NCI-H2196 (cell line): ENCODE results near the gene ATP6AP1.
A peak's percentile ranks its signal among the peaks of the same experiment; 100 is the strongest.
"Not testable (repeated sequence)": the region's sequence is repeated elsewhere in the genome, so short reads cannot be mapped to it uniquely, and the experiment has no call there.

Experiments
- DNase-seq: peaks from one replicate; lab custom pipeline; 2025; ENCODE audit not compliant: unreplicated experiment; lab: John Stamatoyannopoulos, UW

The ATP6AP1 gene, protein sequence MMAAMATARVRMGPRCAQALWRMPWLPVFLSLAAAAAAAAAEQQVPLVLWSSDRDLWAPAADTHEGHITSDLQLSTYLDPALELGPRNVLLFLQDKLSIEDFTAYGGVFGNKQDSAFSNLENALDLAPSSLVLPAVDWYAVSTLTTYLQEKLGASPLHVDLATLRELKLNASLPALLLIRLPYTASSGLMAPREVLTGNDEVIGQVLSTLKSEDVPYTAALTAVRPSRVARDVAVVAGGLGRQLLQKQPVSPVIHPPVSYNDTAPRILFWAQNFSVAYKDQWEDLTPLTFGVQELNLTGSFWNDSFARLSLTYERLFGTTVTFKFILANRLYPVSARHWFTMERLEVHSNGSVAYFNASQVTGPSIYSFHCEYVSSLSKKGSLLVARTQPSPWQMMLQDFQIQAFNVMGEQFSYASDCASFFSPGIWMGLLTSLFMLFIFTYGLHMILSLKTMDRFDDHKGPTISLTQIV

GRCh38 chrX:154428176-154429171, at the start of gene ATP6AP1:
ATP6AP1 (plus strand) TSS chrX:154428677; CDS start chrX:154428693, 16 bp downstream.
- DNase-seq = peak; percentile 86

DNA sequence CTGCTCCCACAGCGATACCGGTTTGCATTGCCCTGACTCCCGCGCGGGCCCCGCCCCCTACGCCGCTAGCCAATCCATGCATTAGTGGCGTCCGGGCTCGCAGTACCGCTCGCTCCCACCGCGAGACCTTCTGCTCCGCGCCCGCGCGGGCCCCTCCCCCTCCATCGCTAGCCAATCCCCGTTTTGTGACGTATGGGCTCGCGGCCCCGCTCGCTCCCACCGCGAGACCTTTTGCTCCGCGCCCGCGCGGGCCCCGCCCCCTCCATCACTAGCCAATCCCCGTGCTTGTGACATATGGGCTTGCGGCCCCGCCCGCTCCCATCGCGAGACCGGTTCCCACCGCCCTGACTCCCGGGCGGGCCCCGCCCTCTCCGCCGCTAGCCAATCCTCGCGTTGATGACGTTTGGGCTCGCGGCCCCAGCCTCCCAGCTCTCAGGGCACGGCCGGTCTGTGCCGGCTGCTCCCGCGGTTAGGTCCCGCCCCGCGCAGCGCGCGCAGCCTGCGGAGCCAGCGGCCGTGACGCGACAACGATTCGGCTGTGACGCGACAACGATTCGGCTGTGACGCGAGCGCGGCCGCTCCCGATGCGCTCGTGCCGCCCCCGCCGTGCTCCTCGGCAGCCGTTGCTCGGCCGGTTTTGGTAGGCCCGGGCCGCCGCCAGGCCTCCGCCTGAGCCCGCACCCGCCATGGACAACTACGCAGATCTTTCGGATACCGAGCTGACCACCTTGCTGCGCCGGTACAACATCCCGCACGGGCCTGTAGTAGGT, 49.5 kb upstream of the ATP6AP1 start, which contains the start of gene EMD:
Gene EMD (plus strand): TSS at position 497 of the 770 bp plus-strand sequence. CDS start 190 bp downstream, at position 687.
- peak; percentile 97 for DNase-seq

- no peak for DNase-seq
Observed at GRCh38 chrX:154379569-154379951, 48.9 kb upstream of the ATP6AP1 start.

DNA sequence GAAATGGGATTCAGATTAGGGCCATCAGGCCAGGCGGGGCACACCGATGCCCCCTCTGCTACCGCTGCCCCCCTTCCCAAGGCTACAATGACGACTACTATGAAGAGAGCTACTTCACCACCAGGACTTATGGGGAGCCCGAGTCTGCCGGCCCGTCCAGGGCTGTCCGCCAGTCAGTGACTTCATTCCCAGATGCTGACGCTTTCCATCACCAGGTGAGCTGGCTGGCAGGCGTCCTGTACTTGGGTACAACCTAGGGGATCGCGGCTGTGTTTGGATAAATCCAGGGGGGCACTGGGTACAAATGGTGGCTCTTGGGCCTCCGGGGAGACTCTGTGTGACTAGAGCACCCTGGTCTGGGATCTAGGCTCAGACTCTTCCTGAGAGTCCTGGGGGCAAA, 48.3 kb upstream of the ATP6AP1 start:
- no peak for DNase-seq

- no peak for DNase-seq
Observed at GRCh38 chrX:154380787-154381186, 47.7 kb upstream of the ATP6AP1 start.

DNA sequence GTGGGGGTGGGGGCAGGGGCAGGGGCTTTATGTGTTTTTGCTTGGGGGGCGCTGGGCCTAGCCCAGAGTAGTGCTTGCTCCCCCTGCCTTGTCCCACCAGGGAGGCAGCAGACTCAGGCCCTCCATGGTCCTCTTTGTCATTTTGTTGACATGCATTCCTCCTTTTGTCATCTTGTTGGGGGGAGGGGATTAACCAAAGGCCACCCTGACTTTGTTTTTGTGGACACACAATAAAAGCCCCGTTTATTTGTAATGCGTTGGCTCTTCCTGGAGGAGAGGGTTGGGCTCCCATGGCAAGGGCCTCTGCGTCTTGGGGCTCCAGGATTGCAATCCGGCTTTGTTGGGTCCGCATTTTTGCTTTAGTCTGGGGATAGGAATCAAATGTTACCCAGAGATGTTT, 47.2 kb upstream of the ATP6AP1 start:
- DNase-seq = no peak

GRCh38 chrX:154382483-154383069, 45.9 kb upstream of the ATP6AP1 start:
- no peak for DNase-seq

GRCh38 chrX:154383359-154384283, 44.9 kb upstream of the ATP6AP1 start:
- no peak for DNase-seq

GRCh38 chrX:154384284-154384892, 44.1 kb upstream of the ATP6AP1 start:
- no peak for DNase-seq

DNA sequence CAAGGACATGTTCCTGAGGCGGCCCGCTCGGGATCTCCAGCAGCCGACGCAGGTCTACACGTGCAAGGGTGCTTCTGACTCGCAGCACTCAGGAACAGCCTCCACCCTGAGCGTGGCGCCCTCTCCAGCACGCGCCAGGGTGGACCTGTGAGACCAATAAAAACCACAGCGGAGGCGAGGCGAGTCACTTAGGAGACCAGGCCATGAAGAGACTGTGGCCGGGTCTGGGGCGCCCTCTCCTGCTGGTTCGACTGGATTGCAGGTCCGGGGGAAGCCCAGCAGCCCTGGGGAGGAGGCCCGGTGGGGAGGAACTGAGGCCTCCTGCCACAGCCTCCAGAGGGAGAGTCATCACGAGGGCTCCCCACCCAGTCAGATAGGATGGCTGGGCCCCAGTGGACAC, 40.4 kb upstream of the ATP6AP1 start:
- not testable (repeated sequence) for DNase-seq

DNA sequence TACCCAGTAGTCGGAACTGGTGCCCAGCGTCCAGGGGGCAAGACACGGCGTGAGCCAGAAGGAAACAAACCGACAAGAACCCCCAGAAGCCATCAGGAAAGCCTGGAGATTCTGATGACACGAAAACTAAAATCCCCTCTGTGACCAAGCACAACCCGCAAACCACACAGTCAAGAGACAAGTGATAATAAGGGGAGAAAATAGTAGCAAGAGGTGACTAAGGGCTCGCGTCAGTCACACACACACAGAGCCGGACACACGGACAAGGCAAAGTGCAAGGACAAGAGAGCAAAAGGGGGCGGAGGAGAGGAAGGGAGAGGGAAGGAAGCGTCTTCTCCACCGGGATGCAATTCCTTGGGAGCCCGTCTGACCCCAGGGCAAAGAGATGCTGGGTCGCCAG, 39.8 kb upstream of the ATP6AP1 start:
- DNase-seq = not testable (repeated sequence)

DNA sequence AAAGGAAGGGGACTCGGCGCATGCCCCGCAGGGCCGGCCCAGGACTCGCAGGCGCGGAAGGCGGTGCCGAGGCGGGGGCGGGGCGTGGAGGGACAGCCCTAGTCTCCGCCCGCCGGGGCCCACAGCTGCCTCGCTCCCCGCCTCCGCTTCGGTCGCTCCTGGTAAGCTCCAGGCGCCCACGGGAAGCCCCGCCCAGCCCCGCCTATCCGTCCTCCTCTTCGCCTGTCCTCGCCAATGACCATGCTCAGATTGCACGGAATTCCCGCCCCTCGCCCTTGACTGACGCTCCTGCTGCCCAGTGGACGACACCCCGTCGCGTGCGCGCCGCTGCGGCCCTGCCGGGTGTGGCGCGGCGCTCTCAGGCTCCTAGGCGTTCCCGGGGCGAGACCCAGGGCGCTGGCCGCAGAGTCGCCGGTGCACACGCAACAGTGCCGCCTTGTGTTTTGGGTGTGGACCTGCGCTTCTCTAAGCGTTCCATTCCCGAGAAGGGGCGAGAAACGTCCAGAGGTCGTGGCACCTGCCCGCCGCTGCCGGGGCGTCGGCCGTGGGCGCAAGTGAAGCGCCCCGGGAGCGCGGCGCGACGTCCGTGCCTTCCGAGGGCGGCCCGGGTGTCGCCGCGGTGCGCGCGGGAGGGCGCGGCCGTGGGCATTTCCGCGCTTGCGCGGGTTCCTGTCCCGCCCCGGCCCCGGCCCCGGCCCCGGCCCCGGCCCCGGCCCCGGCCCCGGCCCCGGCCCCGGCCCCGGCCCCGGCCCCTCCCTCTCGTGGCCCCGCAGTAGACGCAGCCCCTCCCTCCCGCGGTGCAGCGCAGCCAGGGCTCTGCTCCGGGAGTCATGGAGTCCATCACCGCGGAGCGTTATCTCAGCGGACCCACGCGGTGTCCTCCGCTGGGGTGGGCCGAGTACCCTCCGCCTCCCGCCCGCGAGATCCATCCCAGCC, 38.4 kb upstream of the ATP6AP1 start:
- not testable (repeated sequence) for DNase-seq

GRCh38 chrX:154396363-154396762, 32.1 kb upstream of the ATP6AP1 start:
- not testable (repeated sequence) for DNase-seq

- DNase-seq = peak; percentile 47
Observed at GRCh38 chrX:154396973-154397887, 31.2 kb upstream of the ATP6AP1 start.

GRCh38 chrX:154397888-154398667, 30.4 kb upstream of the ATP6AP1 start, which contains the start of gene RPL10:
RPL10 (plus strand) TSS chrX:154398377; CDS start chrX:154398520, 143 bp downstream.
- DNase-seq = peak; percentile 90
